Type B pancreatic cell (in vitro differentiated cells): Measurements from ENCODE around the gene TIMP2. TPM values are rescaled to one million over a fixed set of nuclear protein-coding genes. Genes with fewer than 3 reads are reported as not detected.

Source experiments
- DNase-seq: peaks from one replicate; pipeline ENCODE4 v3.0.0; 2021; ENCODE audit warnings: mixed read lengths; ENCODE audit not compliant: unreplicated experiment; ENCODE audit errors: extremely low spot score
- H3K27ac Mint-ChIP-seq: 2 replicates; pipeline ENCODE4 v1.8.0; 2021; ENCODE audit warnings: mild to moderate bottlenecking, mixed read lengths
- H3K27me3 Mint-ChIP-seq: 2 replicates; pipeline ENCODE4 v1.8.0; 2021; ENCODE audit warnings: mixed read lengths
- H3K36me3 Mint-ChIP-seq: 2 replicates; pipeline ENCODE4 v1.8.0; 2021; ENCODE audit warnings: mixed read lengths
- H3K4me1 Mint-ChIP-seq: one replicate; pipeline ENCODE4 v1.8.0; 2021; ENCODE audit warnings: mixed read lengths; ENCODE audit not compliant: unreplicated experiment
- H3K4me3 Mint-ChIP-seq: 2 replicates; pipeline ENCODE4 v1.8.0; 2021; ENCODE audit warnings: mild to moderate bottlenecking, mixed read lengths
- H3K9me3 Mint-ChIP-seq: 2 replicates; pipeline ENCODE4 v1.8.0; 2021; ENCODE audit warnings: mixed read lengths
- total RNA-seq: library from RNA; stranded (reverse); gene quantifications from 2 replicates; pipeline ENCODE4 v1.2.1, GENCODE V29; 2021; ENCODE audit warnings: low replicate concordance
- TF ChIP-seq, protein P1 (sequence below): fragments of 200-600 bp; sonication (generic); conservative IDR thresholded peaks from 2 replicates; pipeline ENCODE4 v1.5.0; 2021; ENCODE audit warnings: antibody characterized with exemption, mild to moderate bottlenecking

The TIMP2 gene
- total RNA-seq, 1 donor from 2014 or later = 125 TPM

DNA sequence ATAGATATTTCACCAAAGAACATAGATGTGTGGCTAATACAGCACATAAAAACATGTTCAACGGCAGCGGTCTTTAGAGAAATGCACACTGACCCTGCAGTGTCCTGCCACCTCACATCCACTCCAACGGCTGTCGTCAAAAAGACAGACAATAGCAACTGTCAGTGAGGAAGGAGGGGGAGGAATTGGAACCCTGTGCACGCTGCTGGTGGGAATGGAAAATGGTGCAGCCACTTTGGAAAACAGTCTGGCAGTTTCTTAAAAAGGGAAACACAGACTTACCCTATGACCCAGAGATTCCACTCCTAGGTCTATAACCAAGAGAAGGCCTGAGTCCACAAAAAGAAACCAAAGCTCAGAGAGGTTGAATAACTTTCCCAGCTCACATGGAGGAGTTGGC is 29.9 kb downstream of the TIMP2 start:
- Mint-ChIP-seq H3K27ac (peak overlapping the region; percentile 43), H3K4me3 (no peak overlapping the region), H3K9me3 (no peaks in the 10 kb centered on the region), H3K27me3 (no peaks in the 10 kb centered on the region), H3K4me1 (peaks cover 49% of the 10 kb centered on the region), H3K36me3 (peaks cover 12% of the 10 kb centered on the region)
- TF ChIP-seq, protein P1, sequence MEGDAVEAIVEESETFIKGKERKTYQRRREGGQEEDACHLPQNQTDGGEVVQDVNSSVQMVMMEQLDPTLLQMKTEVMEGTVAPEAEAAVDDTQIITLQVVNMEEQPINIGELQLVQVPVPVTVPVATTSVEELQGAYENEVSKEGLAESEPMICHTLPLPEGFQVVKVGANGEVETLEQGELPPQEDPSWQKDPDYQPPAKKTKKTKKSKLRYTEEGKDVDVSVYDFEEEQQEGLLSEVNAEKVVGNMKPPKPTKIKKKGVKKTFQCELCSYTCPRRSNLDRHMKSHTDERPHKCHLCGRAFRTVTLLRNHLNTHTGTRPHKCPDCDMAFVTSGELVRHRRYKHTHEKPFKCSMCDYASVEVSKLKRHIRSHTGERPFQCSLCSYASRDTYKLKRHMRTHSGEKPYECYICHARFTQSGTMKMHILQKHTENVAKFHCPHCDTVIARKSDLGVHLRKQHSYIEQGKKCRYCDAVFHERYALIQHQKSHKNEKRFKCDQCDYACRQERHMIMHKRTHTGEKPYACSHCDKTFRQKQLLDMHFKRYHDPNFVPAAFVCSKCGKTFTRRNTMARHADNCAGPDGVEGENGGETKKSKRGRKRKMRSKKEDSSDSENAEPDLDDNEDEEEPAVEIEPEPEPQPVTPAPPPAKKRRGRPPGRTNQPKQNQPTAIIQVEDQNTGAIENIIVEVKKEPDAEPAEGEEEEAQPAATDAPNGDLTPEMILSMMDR = no peak
- no peak for DNase-seq

DNA sequence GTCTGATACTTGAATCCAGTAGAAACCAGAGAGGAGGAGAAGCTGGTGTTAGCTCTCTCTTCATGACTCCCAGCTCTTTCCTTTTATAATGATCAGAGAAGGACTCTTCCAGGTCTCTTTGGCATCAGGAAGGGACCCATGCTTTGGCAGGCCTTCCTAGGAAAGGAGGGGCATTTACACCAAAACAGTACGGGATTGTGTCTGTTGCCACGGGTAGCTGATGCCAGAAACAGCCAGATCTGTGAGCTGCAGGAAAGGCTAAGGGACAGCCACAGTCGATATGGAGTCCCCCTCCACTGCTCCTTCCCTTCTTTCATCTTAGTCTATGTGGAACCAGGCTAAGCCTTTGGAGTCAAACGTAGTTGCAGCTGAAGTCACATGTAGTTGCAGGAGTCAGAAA is 31.5 kb downstream of the TIMP2 start:
- DNase-seq = no peak
- H3K27ac Mint-ChIP-seq = peak overlapping the region; percentile 41
- H3K36me3 Mint-ChIP-seq = peaks cover 15% of the 10 kb centered on the region
- no peak overlapping the region for H3K4me3 Mint-ChIP-seq
- peaks cover 46% of the 10 kb centered on the region for H3K4me1 Mint-ChIP-seq
- H3K27me3 Mint-ChIP-seq = no peaks in the 10 kb centered on the region
- H3K9me3 Mint-ChIP-seq = no peaks in the 10 kb centered on the region
- TF ChIP-seq, protein P1 = no peak

DNA sequence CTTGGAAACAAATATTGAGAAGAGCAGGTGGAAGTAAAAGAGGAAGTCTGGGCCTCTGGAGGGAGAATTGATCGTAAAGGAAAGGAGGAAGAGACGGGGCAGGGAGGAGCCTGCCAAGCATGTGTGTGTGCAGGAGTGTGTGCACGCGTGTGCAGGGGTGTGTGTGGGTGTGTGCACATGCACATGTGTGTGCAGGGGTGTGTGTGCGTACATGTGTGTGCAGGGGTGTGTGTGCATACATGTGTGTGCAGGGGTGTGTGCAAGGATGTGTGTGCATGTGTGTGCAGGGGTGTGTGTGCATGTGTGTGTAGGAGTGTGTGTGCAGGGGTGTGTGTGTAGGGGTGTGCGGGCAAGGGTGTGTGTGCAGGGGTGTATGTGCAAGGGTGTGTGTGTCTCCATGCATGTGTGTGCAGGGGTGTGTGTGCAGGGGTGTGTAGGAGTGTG is 32.2 kb downstream of the TIMP2 start:
- Mint-ChIP-seq H3K4me3 (no peak overlapping the region), H3K9me3 (no peaks in the 10 kb centered on the region), H3K27ac (peak overlapping the region; percentile 33), H3K36me3 (peaks cover 17% of the 10 kb centered on the region), H3K27me3 (no peaks in the 10 kb centered on the region), H3K4me1 (peaks cover 47% of the 10 kb centered on the region)
- TF ChIP-seq, protein P1 = no peak
- DNase-seq = no peak

DNA sequence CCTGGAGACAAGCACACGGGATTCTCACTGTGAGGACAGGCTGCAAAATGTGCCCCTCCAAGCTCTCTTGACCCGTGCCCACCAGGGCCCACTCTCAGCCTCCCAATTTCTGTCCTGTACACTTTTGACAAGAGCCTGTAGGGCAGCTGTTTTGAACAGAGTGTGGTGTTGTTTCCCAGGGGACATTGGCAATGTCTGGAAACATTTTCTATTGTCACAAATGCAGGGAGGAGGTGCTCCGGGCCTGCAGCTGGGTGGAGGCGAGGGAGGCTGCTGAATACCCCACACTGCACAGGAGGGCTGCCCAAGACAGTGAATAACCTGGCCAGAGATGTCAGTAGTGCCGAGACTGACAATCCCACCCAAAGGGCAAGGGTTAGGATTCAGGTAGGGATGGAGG is 32.7 kb downstream of the TIMP2 start:
- Mint-ChIP-seq H3K36me3 (peaks cover 20% of the 10 kb centered on the region), H3K9me3 (no peaks in the 10 kb centered on the region), H3K4me1 (peaks cover 46% of the 10 kb centered on the region), H3K27ac (peak overlapping the region; percentile 33), H3K4me3 (no peak overlapping the region), H3K27me3 (no peaks in the 10 kb centered on the region)
- TF ChIP-seq, protein P1 = no peak
- no peak for DNase-seq

DNA sequence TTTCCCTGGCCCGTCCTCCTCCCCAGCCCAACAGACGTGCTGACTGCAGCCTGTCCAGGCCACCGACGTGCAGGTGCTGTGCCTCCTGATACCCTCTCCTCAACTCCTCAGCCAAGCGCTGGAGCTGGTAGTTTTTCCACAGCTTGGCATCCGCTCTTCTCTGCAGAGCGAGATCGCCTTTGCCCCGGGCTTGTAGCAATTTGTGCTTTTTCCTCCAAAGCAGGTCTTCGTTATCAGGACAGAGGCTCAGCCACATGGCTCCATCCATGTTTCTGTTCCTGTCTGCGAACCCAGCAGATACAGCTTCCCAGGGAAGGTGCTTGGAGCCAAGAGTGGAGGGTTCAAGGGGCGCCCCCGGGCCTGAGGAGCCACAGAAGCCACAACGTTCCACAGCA is 33.1 kb downstream of the TIMP2 start:
- Mint-ChIP-seq H3K27ac (peak overlapping the region; percentile 60), H3K4me3 (no peak overlapping the region), H3K4me1 (peaks cover 43% of the 10 kb centered on the region)

More for the DNA sequence above, 33.1 kb downstream of the TIMP2 start:
- peaks cover 20% of the 10 kb centered on the region for H3K36me3 Mint-ChIP-seq
- DNase-seq = no peak
- H3K9me3 Mint-ChIP-seq = no peaks in the 10 kb centered on the region
- TF ChIP-seq, protein P1 = no peak
- H3K27me3 Mint-ChIP-seq = no peaks in the 10 kb centered on the region
